H1 (cell line): ENCODE measurements around the gene BLOC1S1. TPM values are rescaled to one million over a fixed set of nuclear protein-coding genes. Genes with fewer than 3 reads are reported as not detected.

Experiments
- CHD7 ChIP-seq: fragments of 300-600 bp; sonication (generic); IDR thresholded peaks from 2 replicates; pipeline ENCODE4 v1.7.1; 2012; ENCODE audit warnings: low read length, moderate library complexity, mild to moderate bottlenecking, inconsistent platforms; ENCODE audit not compliant: insufficient replicate concordance
- E2F6 ChIP-seq: IDR thresholded peaks from 2 replicates; pipeline ENCODE4 v1.6.1; 2012; ENCODE audit warnings: inconsistent platforms
- JUN ChIP-seq: IDR thresholded peaks from 2 replicates; pipeline ENCODE4 v1.6.1; 2011; ENCODE audit warnings: low read depth, mild to moderate bottlenecking, improper control_type of control experiment, low read length
- RBBP5 ChIP-seq: IDR thresholded peaks from 2 replicates; pipeline ENCODE4 v1.7.1; 2012; ENCODE audit warnings: low read depth, mild to moderate bottlenecking, inconsistent platforms, low read length, moderate library complexity, borderline replicate concordance
- RNF2 ChIP-seq: fragments of 200-900, 300-1000 bp; sonication (generic); IDR thresholded peaks from 2 replicates; pipeline ENCODE4 v1.7.1; 2016; ENCODE audit warnings: borderline replicate concordance, low read depth, mild to moderate bottlenecking, antibody characterized with exemption, low read length; ENCODE audit not compliant: poor library complexity, severe bottlenecking; ENCODE audit errors: missing control alignments
- SRF ChIP-seq: IDR thresholded peaks from 2 replicates; pipeline ENCODE4 v1.6.1; 2011; ENCODE audit warnings: mild to moderate bottlenecking, low read depth, low read length, moderate library complexity
- TAF1 ChIP-seq: IDR thresholded peaks from 2 replicates; pipeline ENCODE4 v1.6.1; 2011; ENCODE audit warnings: mild to moderate bottlenecking, low read depth, low read length
- TEAD4 ChIP-seq: IDR thresholded peaks from 2 replicates; pipeline ENCODE4 v1.6.1; 2012; ENCODE audit warnings: low read depth, low read length, inconsistent platforms, mixed read lengths
- polyA plus RNA-seq, 7 experiments: library from polyadenylated mRNA; depleted of rRNA in 3 of 7; stranded (reverse) in 5 of 7; unstranded in 2 of 7; fragments of >200 nt in 5 of 7; fragments of 200-250 nt in 2 of 7; gene quantifications; 1 replicate in 5 of 7; 2 replicates in 1 of 7; 4 replicates in 1 of 7; pipeline versions ENCODE4 v1.2.1 to v1.2.3, GENCODE V29; 2011 to 2013; ENCODE audit warnings: missing spikeins in 2 of 7, mixed read lengths in 2 of 7
- total RNA-seq: library from RNA; stranded (reverse); fragmentation: NEBNext Ultra II Directional; extraction: Animal tissue kit (Norgen Biotek cat#: 25700); gene quantifications from 2 replicates; pipeline ENCODE4 v1.2.1, GENCODE V29; 2021

Gene BLOC1S1
- total and polyA plus RNA-seq, 2 of the 8 experiments (the other 6 are each of a cell fraction or from before 2014, with no cell fraction given) = 91.1 to 185 TPM

GRCh38 chr12:55683676-55684075, 32.2 kb upstream of the BLOC1S1 start (continued):
- TF ChIP-seq RNF2 = no peak
- TF ChIP-seq TAF1 = no peak
- no peak for TF ChIP-seq RBBP5
- TF ChIP-seq SRF = no peak
- no peak for TF ChIP-seq TEAD4
- no peak for TF ChIP-seq E2F6
- TF ChIP-seq JUN = no peak
- no peak for TF ChIP-seq CHD7
- TF ChIP-seq, all 59 proteins: peak for 0
